Astrocyte (in vitro differentiated cells and primary cell): ENCODE results near the gene C2orf76. TPM values are rescaled to one million over a fixed set of nuclear protein-coding genes. Genes with fewer than 3 reads are reported as not detected.

Experiments
- DNase-seq: peaks from one replicate; pipeline ENCODE4 v3.0.0-alpha.2; 2010; ENCODE audit warnings: low read depth
- FAIRE-seq: peaks from 2 replicates; lab custom pipeline; 2011; peaks lifted over from hg19 to GRCh38; lab: Jason Lieb, UNC
- H2AFZ ChIP-seq: 2 replicates; pipeline ENCODE4 v1.6.0; 2012; ENCODE audit warnings: low read depth, low read length, inconsistent platforms
- H3K27ac ChIP-seq: 2 replicates; pipeline ENCODE4 v1.5.1; 2011; ENCODE audit warnings: low read depth, low read length, inconsistent platforms
- H3K27me3 ChIP-seq: 2 replicates; pipeline ENCODE4 v1.6.0; 2011; ENCODE audit warnings: low read length, inconsistent platforms; ENCODE audit not compliant: insufficient read depth
- H3K36me3 ChIP-seq: 2 replicates; pipeline ENCODE4 v1.5.1; 2011; ENCODE audit warnings: low read length, inconsistent platforms; ENCODE audit not compliant: insufficient read depth
- H3K4me1 ChIP-seq: 2 replicates; pipeline ENCODE4 v1.5.1; 2011; ENCODE audit warnings: low read length, inconsistent platforms; ENCODE audit not compliant: insufficient read depth
- H3K4me2 ChIP-seq: 2 replicates; pipeline ENCODE4 v1.6.0; 2012; ENCODE audit warnings: low read length, inconsistent platforms
- H3K4me3 ChIP-seq: 2 replicates; pipeline ENCODE4 v1.5.1; 2011; ENCODE audit warnings: low read depth, mild to moderate bottlenecking, low read length, inconsistent platforms; ENCODE audit not compliant: insufficient read depth
- H3K79me2 ChIP-seq: 2 replicates; pipeline ENCODE4 v1.6.0; 2012; ENCODE audit warnings: mild to moderate bottlenecking, low read length, inconsistent platforms; ENCODE audit not compliant: insufficient read depth
- H3K9ac ChIP-seq: 2 replicates; pipeline ENCODE4 v1.6.0; 2012; ENCODE audit warnings: mild to moderate bottlenecking, low read length, inconsistent platforms
- H3K9me3 ChIP-seq: 2 replicates; pipeline ENCODE4 v1.5.1; 2012; ENCODE audit warnings: low read depth, mild to moderate bottlenecking, low read length, inconsistent platforms; ENCODE audit not compliant: insufficient read depth
- H4K20me1 ChIP-seq: 2 replicates; pipeline ENCODE4 v1.6.0; 2012; ENCODE audit warnings: low read length, inconsistent platforms; ENCODE audit not compliant: insufficient read depth
- H3K27ac Mint-ChIP-seq: one replicate; pipeline ENCODE4 v1.8.0; 2021; ENCODE audit warnings: mild to moderate bottlenecking, mixed read lengths; ENCODE audit not compliant: unreplicated experiment
- H3K27me3 Mint-ChIP-seq: one replicate; pipeline ENCODE4 v1.8.0; 2021; ENCODE audit warnings: low read depth, mixed read lengths; ENCODE audit not compliant: unreplicated experiment
- H3K36me3 Mint-ChIP-seq: one replicate; pipeline ENCODE4 v1.8.0; 2021; ENCODE audit warnings: low read depth, mixed read lengths; ENCODE audit not compliant: unreplicated experiment
- H3K4me1 Mint-ChIP-seq: one replicate; pipeline ENCODE4 v1.8.0; 2021; ENCODE audit warnings: low read depth, mixed read lengths; ENCODE audit not compliant: unreplicated experiment
- H3K4me3 Mint-ChIP-seq: one replicate; pipeline ENCODE4 v1.8.0; 2021; ENCODE audit warnings: mild to moderate bottlenecking, moderate library complexity, mixed read lengths; ENCODE audit not compliant: unreplicated experiment
- H3K9me3 Mint-ChIP-seq: one replicate; pipeline ENCODE4 v1.8.0; 2021; ENCODE audit warnings: mild to moderate bottlenecking, mixed read lengths; ENCODE audit not compliant: unreplicated experiment
- CTCF ChIP-seq: IDR thresholded peaks from 2 replicates; pipeline ENCODE4 v1.5.1; 2011; ENCODE audit warnings: low read depth, mild to moderate bottlenecking, inconsistent platforms, low read length, moderate library complexity; ENCODE audit not compliant: insufficient read depth
- EZH2 ChIP-seq: IDR thresholded peaks from 2 replicates; pipeline ENCODE4 v1.6.1; 2012; ENCODE audit warnings: mild to moderate bottlenecking, low read length, inconsistent platforms; ENCODE audit not compliant: insufficient read depth
- total RNA-seq: library from RNA; stranded (reverse); gene quantifications from 2 replicates; pipeline ENCODE4 v1.2.1, GENCODE V29; 2021

The C2orf76 gene
- total RNA-seq, 1 donor from 2014 or later, result 9.2 TPM

DNA sequence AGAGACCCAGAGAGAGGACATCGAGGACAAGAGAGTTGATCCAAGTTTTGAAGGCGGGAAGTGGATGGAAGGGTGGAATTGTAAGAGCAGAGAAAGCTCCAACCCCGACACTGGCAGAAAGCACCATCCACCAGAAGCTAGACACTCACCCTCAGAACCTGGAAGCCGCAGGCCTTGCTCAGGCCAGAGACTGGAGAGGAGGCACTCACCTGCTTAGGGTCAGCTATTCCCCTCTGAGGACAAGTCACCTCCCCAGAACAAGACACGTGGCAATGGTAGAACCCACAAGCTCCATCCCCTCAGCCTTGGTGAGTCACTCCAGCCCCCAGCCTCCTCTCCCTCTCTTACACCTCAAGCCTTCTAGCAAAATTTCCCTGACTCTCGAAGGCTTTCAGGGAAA is 78.1 kb downstream of the C2orf76 start:
- Histone ChIP-seq H3K9ac (no peak overlapping the region), H3K36me3 (no peaks in the 10 kb centered on the region), H3K4me3 (no peak overlapping the region), H4K20me1 (no peaks in the 10 kb centered on the region), H3K9me3 (no peaks in the 10 kb centered on the region), H3K27ac (no peak overlapping the region), H2AFZ (no peak overlapping the region), H3K79me2 (no peaks in the 10 kb centered on the region), H3K27me3 (no peaks in the 10 kb centered on the region), H3K4me2 (no peak overlapping the region), H3K4me1 (peaks cover 17% of the 10 kb centered on the region)
- no peak overlapping the region for H3K27ac Mint-ChIP-seq
- no peaks in the 10 kb centered on the region for H3K9me3 Mint-ChIP-seq
- peaks cover 15% of the 10 kb centered on the region for H3K27me3 Mint-ChIP-seq
- H3K36me3 Mint-ChIP-seq, result peaks cover 5% of the 10 kb centered on the region
- peaks cover 8% of the 10 kb centered on the region for H3K4me1 Mint-ChIP-seq
- H3K4me3 Mint-ChIP-seq, result no peak overlapping the region
- FAIRE-seq (no peak), DNase-seq (no peak)
- TF ChIP-seq CTCF (no peak), EZH2 (no peak)

DNA sequence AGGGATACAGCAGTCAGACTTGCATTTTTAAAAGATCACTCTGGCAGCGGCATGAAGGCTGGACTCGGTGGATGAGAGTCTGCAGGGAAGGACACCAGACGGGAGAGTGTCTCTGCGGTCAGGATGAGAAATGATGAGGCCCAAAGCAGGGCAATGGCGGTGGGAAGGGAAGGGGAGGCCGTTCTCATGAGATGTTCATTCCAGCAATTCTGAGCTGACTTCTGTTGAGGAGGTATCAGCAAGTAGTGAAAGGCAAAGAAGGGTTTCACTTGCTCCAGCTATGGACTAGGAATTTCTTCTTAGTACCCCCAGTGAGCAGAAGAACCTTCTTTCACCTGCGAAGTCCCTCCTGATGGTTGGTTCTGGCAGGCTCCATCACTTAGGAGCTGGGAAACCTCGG is 80.0 kb downstream of the C2orf76 start:
- H3K4me1 ChIP-seq, result peaks cover 8% of the 10 kb centered on the region
- no peaks in the 10 kb centered on the region for H3K36me3 ChIP-seq
- no peak overlapping the region for H3K4me3 ChIP-seq
- no peak overlapping the region for H3K9ac ChIP-seq
- FAIRE-seq, result no peak
- no peaks in the 10 kb centered on the region for H3K79me2 ChIP-seq
- H3K36me3 Mint-ChIP-seq, result peaks cover 5% of the 10 kb centered on the region
- DNase-seq, result no peak
- peaks cover 2% of the 10 kb centered on the region for H3K9me3 Mint-ChIP-seq
- no peak overlapping the region for H3K4me2 ChIP-seq
- no peaks in the 10 kb centered on the region for H4K20me1 ChIP-seq
- H2AFZ ChIP-seq, result no peak overlapping the region
- no peak overlapping the region for H3K27ac Mint-ChIP-seq
- H3K9me3 ChIP-seq, result no peaks in the 10 kb centered on the region
- H3K27me3 Mint-ChIP-seq, result peaks cover 14% of the 10 kb centered on the region
- H3K4me3 Mint-ChIP-seq, result no peak overlapping the region
- H3K4me1 Mint-ChIP-seq, result peaks cover 4% of the 10 kb centered on the region
- TF ChIP-seq EZH2 (no peak), CTCF (no peak)
- no peaks in the 10 kb centered on the region for H3K27me3 ChIP-seq
- no peak overlapping the region for H3K27ac ChIP-seq

DNA sequence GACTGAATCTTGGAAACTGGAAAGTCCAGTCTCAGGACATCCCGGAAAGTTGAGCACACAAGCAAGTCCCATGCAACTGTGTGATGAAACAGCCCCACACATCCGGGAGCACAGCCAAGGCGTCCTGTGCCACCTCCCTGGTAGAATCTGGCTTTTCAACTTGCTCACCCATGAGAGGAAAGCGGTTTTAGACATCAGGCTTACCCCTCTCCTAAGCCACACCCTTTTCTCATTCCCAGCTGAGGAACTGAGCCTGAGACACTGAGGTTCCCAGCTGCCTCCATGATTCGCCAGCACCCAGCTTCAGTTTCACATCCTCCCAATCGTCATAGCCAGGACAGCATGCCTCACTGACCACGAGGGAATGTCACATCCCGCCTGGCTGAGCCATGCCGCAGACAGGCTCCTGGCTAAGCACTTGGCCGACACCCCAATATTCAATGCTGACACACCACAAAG is 82.7 kb downstream of the C2orf76 start:
- Histone ChIP-seq H3K4me1 (peaks cover 8% of the 10 kb centered on the region), H3K36me3 (no peaks in the 10 kb centered on the region), H3K27ac (no peak overlapping the region), H2AFZ (peak overlapping the region; percentile 32), H4K20me1 (no peaks in the 10 kb centered on the region), H3K27me3 (no peaks in the 10 kb centered on the region), H3K9ac (no peak overlapping the region), H3K9me3 (no peaks in the 10 kb centered on the region), H3K4me3 (no peak overlapping the region), H3K79me2 (no peaks in the 10 kb centered on the region), H3K4me2 (peak overlapping the region; percentile 51)
- DNase-seq, result peak; percentile 89
- Mint-ChIP-seq H3K9me3 (peaks cover 2% of the 10 kb centered on the region), H3K36me3 (peaks cover 5% of the 10 kb centered on the region), H3K4me3 (no peak overlapping the region), H3K27me3 (peaks cover 16% of the 10 kb centered on the region), H3K27ac (peak overlapping the region; percentile 89), H3K4me1 (peaks cover 4% of the 10 kb centered on the region)
- TF ChIP-seq EZH2 (no peak), CTCF (no peak)
- peak; percentile 58 for FAIRE-seq
